LNCaP clone FGC (cell line): ENCODE results near the gene PWWP2A.
"Not testable (repeated sequence)": the region's sequence is repeated elsewhere in the genome, so short reads cannot be mapped to it uniquely, and the experiment has no call there.

Experiments
- DNase-seq: peaks from one replicate; pipeline ENCODE4 v3.0.0-alpha.2; 2011; ENCODE audit warnings: low read depth
- H3K4me3 ChIP-seq: 2 replicates; pipeline ENCODE4 v1.5.1; 2011; ENCODE audit warnings: mild to moderate bottlenecking, low read depth, low read length, control low read depth
- CTCF ChIP-seq: IDR thresholded peaks from 2 replicates; pipeline ENCODE4 v1.5.1; 2012; ENCODE audit warnings: mild to moderate bottlenecking; ENCODE audit not compliant: control insufficient read depth, insufficient read depth; ENCODE audit errors: extremely low read depth

The PWWP2A gene

GRCh38 chr5:160151017-160151416, 31.8 kb upstream of the PWWP2A start:
- TF ChIP-seq CTCF, result no peak
- H3K4me3 ChIP-seq, result no peak overlapping the region
- no peak for DNase-seq

- no peak for TF ChIP-seq CTCF
- DNase-seq, result no peak
- no peak overlapping the region for H3K4me3 ChIP-seq
Measured at GRCh38 chr5:160150381-160150780, 31.1 kb upstream of the PWWP2A start.

GRCh38 chr5:160144436-160144835, 25.2 kb upstream of the PWWP2A start:
- not testable (repeated sequence) for DNase-seq, H3K4me3 ChIP-seq

GRCh38 chr5:160134332-160134731, 15.1 kb upstream of the PWWP2A start:
- no peak for TF ChIP-seq CTCF
- DNase-seq, result no peak
- no peak overlapping the region for H3K4me3 ChIP-seq

GRCh38 chr5:160133918-160134304, 14.7 kb upstream of the PWWP2A start:
- no peak for TF ChIP-seq CTCF
- H3K4me3 ChIP-seq, result no peak overlapping the region
- no peak for DNase-seq

GRCh38 chr5:160133071-160133917, 14.0 kb upstream of the PWWP2A start:
- DNase-seq, result no peak
- no peak for TF ChIP-seq CTCF
- H3K4me3 ChIP-seq, result no peak overlapping the region

GRCh38 chr5:160129841-160130240, 10.6 kb upstream of the PWWP2A start:
- no peak for TF ChIP-seq CTCF
- no peak for DNase-seq
- H3K4me3 ChIP-seq, result no peak overlapping the region
